Measurements from ENCODE around the gene PHKA2.

DNA sequence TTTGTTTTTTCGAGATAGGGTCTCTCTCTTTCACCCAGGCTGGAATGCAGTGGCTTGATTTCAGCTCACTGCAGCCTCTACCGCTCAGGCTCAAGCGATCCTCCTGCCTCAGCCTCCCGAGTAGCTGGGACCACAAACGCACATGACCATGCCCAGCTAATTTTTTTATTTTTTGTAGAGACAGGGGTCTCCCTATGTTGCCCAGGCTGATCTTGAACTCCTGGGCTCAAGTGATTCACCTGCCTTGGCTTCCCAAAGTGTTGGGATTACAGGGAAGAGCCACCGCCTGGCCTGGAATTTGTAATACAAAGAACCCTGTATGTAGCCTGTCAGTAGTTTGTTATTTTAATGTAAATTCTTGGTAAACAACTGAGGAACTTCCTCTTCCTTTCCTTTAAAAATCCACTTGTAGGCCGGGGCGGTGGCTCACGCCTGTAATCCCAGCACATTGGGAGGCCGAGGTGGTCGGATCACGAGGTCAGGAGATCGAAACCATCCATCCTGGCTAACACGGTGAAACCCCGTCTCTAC is 119.5 kb downstream of the PHKA2 start:
- TF ChIP-seq GABPA (IDR thresholded peaks at IDR 0.05 in 1 of 2, conservative IDR thresholded peaks at IDR 0.05 in 1 of 2) (no peak), FOXA1 (IDR thresholded peaks at IDR 0.05) (no peak)
- TF ChIP-seq, protein P1, sequence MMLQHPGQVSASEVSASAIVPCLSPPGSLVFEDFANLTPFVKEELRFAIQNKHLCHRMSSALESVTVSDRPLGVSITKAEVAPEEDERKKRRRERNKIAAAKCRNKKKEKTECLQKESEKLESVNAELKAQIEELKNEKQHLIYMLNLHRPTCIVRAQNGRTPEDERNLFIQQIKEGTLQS (IDR thresholded peaks at IDR 0.05) = no peak
- TF ChIP-seq, protein P2, sequence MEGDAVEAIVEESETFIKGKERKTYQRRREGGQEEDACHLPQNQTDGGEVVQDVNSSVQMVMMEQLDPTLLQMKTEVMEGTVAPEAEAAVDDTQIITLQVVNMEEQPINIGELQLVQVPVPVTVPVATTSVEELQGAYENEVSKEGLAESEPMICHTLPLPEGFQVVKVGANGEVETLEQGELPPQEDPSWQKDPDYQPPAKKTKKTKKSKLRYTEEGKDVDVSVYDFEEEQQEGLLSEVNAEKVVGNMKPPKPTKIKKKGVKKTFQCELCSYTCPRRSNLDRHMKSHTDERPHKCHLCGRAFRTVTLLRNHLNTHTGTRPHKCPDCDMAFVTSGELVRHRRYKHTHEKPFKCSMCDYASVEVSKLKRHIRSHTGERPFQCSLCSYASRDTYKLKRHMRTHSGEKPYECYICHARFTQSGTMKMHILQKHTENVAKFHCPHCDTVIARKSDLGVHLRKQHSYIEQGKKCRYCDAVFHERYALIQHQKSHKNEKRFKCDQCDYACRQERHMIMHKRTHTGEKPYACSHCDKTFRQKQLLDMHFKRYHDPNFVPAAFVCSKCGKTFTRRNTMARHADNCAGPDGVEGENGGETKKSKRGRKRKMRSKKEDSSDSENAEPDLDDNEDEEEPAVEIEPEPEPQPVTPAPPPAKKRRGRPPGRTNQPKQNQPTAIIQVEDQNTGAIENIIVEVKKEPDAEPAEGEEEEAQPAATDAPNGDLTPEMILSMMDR (IDR thresholded peaks at IDR 0.05; ENCODE audit: low read depth, low read length, missing input control) = no peak

Measured in liver (tissue), 3 donors.